Liver (tissue), 9 donors: ENCODE measurements around the gene ARHGEF19. TPM values are rescaled to one million over a fixed set of nuclear protein-coding genes. Genes with fewer than 3 reads are reported as not detected.

Experiments
- DNase-seq: peaks from one replicate; pipeline ENCODE4 v3.0.0-alpha.2; 2017; ENCODE audit warnings: low spot score
- H3K27ac ChIP-seq, 2 donors: one replicate each; pipeline ENCODE4 v1.7.0; 2013; ENCODE audit warnings: inconsistent platforms in 2 of 2, low read length in 2 of 2, control low read depth in 1 of 2, low read depth in 1 of 2, mild to moderate bottlenecking in 1 of 2
- H3K27me3 ChIP-seq, 4 donors: one replicate each; pipeline versions ENCODE4 v1.6.1 to v1.7.0; 2013; ENCODE audit warnings: low read length in 3 of 4, inconsistent platforms in 1 of 4, mild to moderate bottlenecking in 1 of 4, moderate library complexity in 1 of 4; ENCODE audit not compliant: control insufficient read depth in 4 of 4, insufficient read depth in 4 of 4
- H3K36me3 ChIP-seq, 4 donors: one replicate each; pipeline versions ENCODE4 v1.6.1 to v1.7.0; 2013; ENCODE audit warnings: low read length in 3 of 4, mild to moderate bottlenecking in 3 of 4, low read depth in 1 of 4, moderate library complexity in 1 of 4; ENCODE audit not compliant: control insufficient read depth in 4 of 4, insufficient read depth in 3 of 4
- H3K4me1 ChIP-seq, 4 donors: one replicate each; pipeline versions ENCODE4 v1.6.1 to v1.7.0; 2013; ENCODE audit warnings: low read length in 3 of 4, mild to moderate bottlenecking in 3 of 4, moderate library complexity in 1 of 4; ENCODE audit not compliant: control insufficient read depth in 4 of 4, insufficient read depth in 4 of 4
- H3K4me3 ChIP-seq, 3 donors: one replicate each; pipeline versions ENCODE4 v1.6.1 to v1.7.0; 2013; ENCODE audit warnings: low read length in 3 of 3, control low read depth in 1 of 3, low read depth in 1 of 3, mild to moderate bottlenecking in 1 of 3
- H3K9ac ChIP-seq, 2 donors: one replicate each; pipeline ENCODE4 v1.7.0; 2013; ENCODE audit warnings: low read length in 2 of 2, mild to moderate bottlenecking in 2 of 2, moderate library complexity in 2 of 2, control low read depth in 1 of 2, low read depth in 1 of 2
- H3K9me3 ChIP-seq, 4 donors: one replicate each; pipeline versions ENCODE4 v1.6.1 to v1.7.0; 2013; ENCODE audit warnings: low read length in 3 of 4; ENCODE audit not compliant: control insufficient read depth in 4 of 4
- EGR1 ChIP-seq, 2 donors: IDR thresholded peaks; 2 replicates each; pipeline ENCODE4 v1.6.1; 2016 to 2018; ENCODE audit warnings: antibody characterized with exemption in 2 of 2, low read depth in 2 of 2
- FOXA1 ChIP-seq: IDR thresholded peaks from 2 replicates; pipeline ENCODE4 v1.6.1; 2016; ENCODE audit warnings: antibody characterized with exemption
- FOXA2 ChIP-seq: IDR thresholded peaks from 2 replicates; pipeline ENCODE4 v1.6.1; 2016; ENCODE audit warnings: antibody characterized with exemption
- GABPA ChIP-seq, 2 donors: IDR thresholded peaks in 1 of 2; conservative IDR thresholded peaks in 1 of 2; 2 replicates each; pipeline ENCODE4 v1.6.1; 2016; ENCODE audit warnings: antibody characterized with exemption in 2 of 2, mild to moderate bottlenecking in 1 of 2, moderate library complexity in 1 of 2
- HNF4A ChIP-seq, 2 donors: conservative IDR thresholded peaks; 2 replicates each; pipeline ENCODE4 v1.6.1; 2016; ENCODE audit warnings: antibody characterized with exemption in 2 of 2, mild to moderate bottlenecking in 2 of 2
- HNF4G ChIP-seq: IDR thresholded peaks from 2 replicates; pipeline ENCODE4 v1.6.1; 2016; ENCODE audit warnings: antibody characterized with exemption
- JUND ChIP-seq, 2 donors: IDR thresholded peaks; 2 replicates each; pipeline ENCODE4 v1.6.1; 2016; ENCODE audit warnings: antibody characterized with exemption in 2 of 2
- MAX ChIP-seq: IDR thresholded peaks from 2 replicates; pipeline ENCODE4 v1.6.1; 2016; ENCODE audit warnings: antibody characterized with exemption
- NR2F2 ChIP-seq: IDR thresholded peaks from 2 replicates; pipeline ENCODE4 v1.6.1; 2016; ENCODE audit warnings: antibody characterized with exemption
- RAD21 ChIP-seq, 2 donors: IDR thresholded peaks; 2 replicates each; pipeline ENCODE4 v1.6.1; 2016; ENCODE audit warnings: antibody characterized with exemption in 2 of 2, mild to moderate bottlenecking in 2 of 2
- RXRA ChIP-seq, 2 donors: IDR thresholded peaks; 2 replicates each; pipeline ENCODE4 v1.6.1; 2017 to 2018; ENCODE audit warnings: antibody characterized with exemption in 2 of 2, mild to moderate bottlenecking in 1 of 2
- SP1 ChIP-seq: IDR thresholded peaks from 2 replicates; pipeline ENCODE4 v1.6.1; 2018; ENCODE audit warnings: antibody characterized with exemption, mild to moderate bottlenecking
- TAF1 ChIP-seq: conservative IDR thresholded peaks from 2 replicates; pipeline ENCODE4 v1.6.1; 2016; ENCODE audit warnings: antibody characterized with exemption, mild to moderate bottlenecking
- YY1 ChIP-seq: IDR thresholded peaks from 2 replicates; pipeline ENCODE4 v1.6.1; 2016; ENCODE audit warnings: antibody characterized with exemption, mild to moderate bottlenecking
- WGBS: extraction: QIAGEN DNeasy Blood & Tissue Kit; methylation state at CpG from one replicate; pipeline ENCODE4 v1.1.7; 2013; 5-methylcytosine and 5-hydroxymethylcytosine counted together
- polyA plus RNA-seq, 2 donors: library from polyadenylated mRNA; stranded (reverse) in 1 of 2; unstranded in 1 of 2; fragments of 200-250 nt in 1 of 2; fragments of >200 nt in 1 of 2; fragmentation: Nextera tagmentation in 1 of 2; extraction: Ambion mirVana in 1 of 2; gene quantifications; one replicate each; pipeline versions ENCODE4 v1.2.1 to v1.2.3, GENCODE V29; 2013 to 2015
- total RNA-seq, 2 donors: library from RNA; depleted of rRNA; stranded (reverse); fragments of >200 nt; gene quantifications; one replicate each; pipeline ENCODE4 v1.2.3, GENCODE V29; 2014
- TF ChIP-seq, protein P1 (sequence below): fragments of 150-350 bp; IDR thresholded peaks from 2 replicates; pipeline ENCODE4 v1.5.1; 2017; ENCODE audit warnings: improper control_type of control experiment, low read depth, low read length; ENCODE audit not compliant: missing input control
- TF ChIP-seq, protein P2 (sequence below): IDR thresholded peaks from 2 replicates; pipeline ENCODE4 v1.6.1; 2016; ENCODE audit warnings: antibody characterized with exemption
- TF ChIP-seq, protein P3 (sequence below): IDR thresholded peaks from 2 replicates; pipeline ENCODE4 v1.6.1; 2016; ENCODE audit warnings: antibody characterized with exemption
- donor health status: healthy.
- donor health status: healthy.
- donor health status: healthy.
- donor health status: healthy.
- donor health status: healthy.

ARHGEF19 gene
- total and polyA plus RNA-seq, 4 donors = 0.79 to 3.2 (median 2.5) TPM

DNA sequence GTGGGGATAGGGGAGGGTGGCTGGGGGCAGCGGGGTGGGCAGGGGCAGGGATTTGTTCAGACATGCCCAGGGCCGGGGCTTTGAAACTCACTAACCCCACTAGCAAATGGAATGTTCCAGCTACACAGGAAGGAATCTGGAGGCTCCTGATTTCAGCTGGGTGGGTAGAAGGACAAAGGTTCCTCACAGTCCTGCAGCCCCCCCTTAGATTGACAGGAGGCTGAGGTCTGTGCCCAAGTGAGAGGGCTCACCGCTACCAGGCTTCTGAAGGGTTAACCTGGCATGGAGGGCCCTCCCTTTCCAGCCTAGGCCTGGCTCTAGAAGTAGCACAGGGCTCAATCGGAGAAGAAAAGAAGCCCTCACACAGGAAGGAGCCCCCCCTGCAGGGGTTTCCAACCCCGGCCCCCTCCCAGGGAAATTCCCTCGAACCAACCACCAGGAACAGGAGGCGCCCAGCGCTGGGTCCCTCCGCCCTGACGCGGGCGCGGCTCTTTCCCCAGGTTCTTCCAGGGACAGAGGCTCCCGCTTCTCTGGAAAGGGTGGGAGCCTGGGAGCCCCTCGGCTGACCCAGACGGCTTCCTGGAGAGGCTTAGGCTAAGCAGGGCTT lies 59.9 kb downstream of the ARHGEF19 start:
- Histone ChIP-seq H3K9me3 (no peaks in the 10 kb centered on the region), H3K4me3 (no peak overlapping the region), H3K36me3 (peaks cover 6 to 28% (median 8%) of the 10 kb centered on the region in 4 donors), H3K4me1 (peaks cover 7 to 33% (median 19%) of the 10 kb centered on the region in 4 donors), H3K27me3 (no peaks in the 10 kb centered on the region), H3K27ac (peak overlapping the region; percentile 40 to 91), H3K9ac (peak overlapping the region in 1 of 2 donors; percentile 13)
- TF ChIP-seq MAX = no peak
- TF ChIP-seq NR2F2 = no peak
- TF ChIP-seq TAF1 = no peak
- no peak for TF ChIP-seq FOXA1
- no peak for TF ChIP-seq FOXA2
- no peak for TF ChIP-seq YY1
- TF ChIP-seq RAD21 (IDR thresholded peaks at IDR 0.05) = no peak
- TF ChIP-seq GABPA (IDR thresholded peaks at IDR 0.05 in 1 of 2, conservative IDR thresholded peaks at IDR 0.05 in 1 of 2) = no peak
- no peak for TF ChIP-seq JUND (IDR thresholded peaks at IDR 0.05)
- TF ChIP-seq HNF4G = no peak
- TF ChIP-seq SP1 = no peak
- no peak for TF ChIP-seq EGR1 (IDR thresholded peaks at IDR 0.05; ENCODE audit: low read depth in 2 of 2)
- TF ChIP-seq HNF4A (conservative IDR thresholded peaks at IDR 0.05) = no peak
- no peak for DNase-seq
- WGBS = 76% methylated on average over 16 of the region's 16 CpGs

DNA sequence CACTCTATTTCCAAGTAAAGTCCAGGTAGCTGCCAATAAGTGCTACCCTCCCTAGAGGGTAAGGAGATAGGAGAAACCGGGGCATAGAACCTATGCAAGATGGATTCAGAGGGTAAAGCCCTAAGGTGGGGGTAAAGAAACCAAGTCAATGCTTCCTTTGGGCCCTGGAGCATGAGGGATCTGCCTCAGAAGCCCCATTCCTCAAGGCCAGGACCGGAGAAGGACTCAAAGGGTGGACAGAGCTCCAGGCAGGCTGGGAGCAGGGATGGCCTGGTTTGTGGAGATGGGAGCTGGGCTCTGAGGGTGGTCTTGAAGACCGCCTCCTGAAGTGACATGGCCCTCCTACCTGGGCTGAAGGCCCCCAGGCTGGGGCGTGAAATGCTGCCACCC lies 60.5 kb downstream of the ARHGEF19 start:
- no peak overlapping the region for H3K9ac ChIP-seq
- DNase-seq = no peak
- no peaks in the 10 kb centered on the region for H3K27me3 ChIP-seq
- TF ChIP-seq EGR1 (IDR thresholded peaks at IDR 0.05; ENCODE audit: low read depth in 2 of 2) (no peak), NR2F2 (no peak), FOXA2 (no peak), TAF1 (no peak), YY1 (no peak), MAX (no peak), RXRA (IDR thresholded peaks at IDR 0.05) (no peak), RAD21 (IDR thresholded peaks at IDR 0.05) (no peak)
- TF ChIP-seq, protein P1, sequence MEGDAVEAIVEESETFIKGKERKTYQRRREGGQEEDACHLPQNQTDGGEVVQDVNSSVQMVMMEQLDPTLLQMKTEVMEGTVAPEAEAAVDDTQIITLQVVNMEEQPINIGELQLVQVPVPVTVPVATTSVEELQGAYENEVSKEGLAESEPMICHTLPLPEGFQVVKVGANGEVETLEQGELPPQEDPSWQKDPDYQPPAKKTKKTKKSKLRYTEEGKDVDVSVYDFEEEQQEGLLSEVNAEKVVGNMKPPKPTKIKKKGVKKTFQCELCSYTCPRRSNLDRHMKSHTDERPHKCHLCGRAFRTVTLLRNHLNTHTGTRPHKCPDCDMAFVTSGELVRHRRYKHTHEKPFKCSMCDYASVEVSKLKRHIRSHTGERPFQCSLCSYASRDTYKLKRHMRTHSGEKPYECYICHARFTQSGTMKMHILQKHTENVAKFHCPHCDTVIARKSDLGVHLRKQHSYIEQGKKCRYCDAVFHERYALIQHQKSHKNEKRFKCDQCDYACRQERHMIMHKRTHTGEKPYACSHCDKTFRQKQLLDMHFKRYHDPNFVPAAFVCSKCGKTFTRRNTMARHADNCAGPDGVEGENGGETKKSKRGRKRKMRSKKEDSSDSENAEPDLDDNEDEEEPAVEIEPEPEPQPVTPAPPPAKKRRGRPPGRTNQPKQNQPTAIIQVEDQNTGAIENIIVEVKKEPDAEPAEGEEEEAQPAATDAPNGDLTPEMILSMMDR = no peak
- TF ChIP-seq, protein P2, sequence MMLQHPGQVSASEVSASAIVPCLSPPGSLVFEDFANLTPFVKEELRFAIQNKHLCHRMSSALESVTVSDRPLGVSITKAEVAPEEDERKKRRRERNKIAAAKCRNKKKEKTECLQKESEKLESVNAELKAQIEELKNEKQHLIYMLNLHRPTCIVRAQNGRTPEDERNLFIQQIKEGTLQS = no peak
- TF ChIP-seq, protein P3, sequence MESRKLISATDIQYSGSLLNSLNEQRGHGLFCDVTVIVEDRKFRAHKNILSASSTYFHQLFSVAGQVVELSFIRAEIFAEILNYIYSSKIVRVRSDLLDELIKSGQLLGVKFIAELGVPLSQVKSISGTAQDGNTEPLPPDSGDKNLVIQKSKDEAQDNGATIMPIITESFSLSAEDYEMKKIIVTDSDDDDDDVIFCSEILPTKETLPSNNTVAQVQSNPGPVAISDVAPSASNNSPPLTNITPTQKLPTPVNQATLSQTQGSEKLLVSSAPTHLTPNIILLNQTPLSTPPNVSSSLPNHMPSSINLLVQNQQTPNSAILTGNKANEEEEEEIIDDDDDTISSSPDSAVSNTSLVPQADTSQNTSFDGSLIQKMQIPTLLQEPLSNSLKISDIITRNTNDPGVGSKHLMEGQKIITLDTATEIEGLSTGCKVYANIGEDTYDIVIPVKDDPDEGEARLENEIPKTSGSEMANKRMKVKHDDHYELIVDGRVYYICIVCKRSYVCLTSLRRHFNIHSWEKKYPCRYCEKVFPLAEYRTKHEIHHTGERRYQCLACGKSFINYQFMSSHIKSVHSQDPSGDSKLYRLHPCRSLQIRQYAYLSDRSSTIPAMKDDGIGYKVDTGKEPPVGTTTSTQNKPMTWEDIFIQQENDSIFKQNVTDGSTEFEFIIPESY = no peak
- H3K27ac ChIP-seq = peak overlapping the region; percentile 23 to 38
- peaks cover 6 to 29% (median 8%) of the 10 kb centered on the region in 4 donors for H3K36me3 ChIP-seq
- WGBS = 89% methylated on average over 4 of the region's 4 CpGs
- peaks cover 9 to 38% (median 23%) of the 10 kb centered on the region in 4 donors for H3K4me1 ChIP-seq
- H3K4me3 ChIP-seq = no peak overlapping the region
- no peaks in the 10 kb centered on the region for H3K9me3 ChIP-seq
